H9 (cell line): ENCODE data around the gene IGFBP7. TPM values are rescaled to one million over a fixed set of nuclear protein-coding genes. Genes with fewer than 3 reads are reported as not detected.

Experiments used
- DNase-seq: peaks from one replicate; pipeline ENCODE4 v3.0.0-alpha.2; 2017
- H2AFZ ChIP-seq: one replicate; pipeline ENCODE4 v1.6.1; 2013; ENCODE audit warnings: mild to moderate bottlenecking, low read length, control low read depth, moderate library complexity
- H2AK5ac ChIP-seq: 2 replicates; pipeline ENCODE4 v1.6.1; 2013; ENCODE audit warnings: low read length, control low read depth, mixed read lengths; ENCODE audit not compliant: insufficient read length
- H2BK120ac ChIP-seq: one replicate; pipeline ENCODE4 v1.6.1; 2013; ENCODE audit warnings: low read depth, mild to moderate bottlenecking, low read length, control low read depth, inconsistent platforms; ENCODE audit not compliant: poor library complexity, severe bottlenecking
- H2BK12ac ChIP-seq: 2 replicates; pipeline ENCODE4 v1.6.1; 2013; ENCODE audit warnings: low read length, control low read depth, mixed read lengths, low read depth; ENCODE audit not compliant: insufficient read length
- H2BK15ac ChIP-seq: 2 replicates; pipeline ENCODE4 v1.6.1; 2013; ENCODE audit warnings: low read depth, low read length, control low read depth
- H2BK20ac ChIP-seq: one replicate; pipeline ENCODE4 v1.6.1; 2013; ENCODE audit warnings: low read depth, mild to moderate bottlenecking, low read length, control low read depth, inconsistent platforms; ENCODE audit not compliant: poor library complexity, severe bottlenecking
- H2BK5ac ChIP-seq: 2 replicates; pipeline ENCODE4 v1.6.1; 2013; ENCODE audit warnings: low read length, control low read depth, mixed read lengths; ENCODE audit not compliant: insufficient read length
- H3K14ac ChIP-seq: 2 replicates; pipeline ENCODE4 v1.6.1; 2013; ENCODE audit warnings: low read length, control low read depth; ENCODE audit not compliant: insufficient read depth
- H3K18ac ChIP-seq: 2 replicates; pipeline ENCODE4 v1.6.1; 2013; ENCODE audit warnings: low read depth, mild to moderate bottlenecking, mixed read lengths, low read length, control low read depth; ENCODE audit not compliant: insufficient read length
- H3K23ac ChIP-seq: 2 replicates; pipeline ENCODE4 v1.6.1; 2013; ENCODE audit warnings: low read length, control low read depth, mixed read lengths, low read depth; ENCODE audit not compliant: insufficient read length
- H3K23me2 ChIP-seq: 2 replicates; pipeline ENCODE4 v1.6.1; 2013; ENCODE audit warnings: low read depth, mild to moderate bottlenecking, mixed read lengths, low read length, control low read depth; ENCODE audit not compliant: insufficient read length, poor library complexity, severe bottlenecking
- H3K27ac ChIP-seq: 2 replicates; pipeline ENCODE4 v1.5.1; 2013; ENCODE audit warnings: low read length, control low read depth, mixed read lengths, low read depth; ENCODE audit not compliant: insufficient read length
- H3K27me3 ChIP-seq: 2 replicates; pipeline ENCODE4 v1.6.1; 2013; ENCODE audit warnings: low read length, control low read depth, inconsistent platforms; ENCODE audit not compliant: insufficient read depth
- H3K4ac ChIP-seq: 2 replicates; pipeline ENCODE4 v1.6.1; 2013; ENCODE audit warnings: low read depth, mild to moderate bottlenecking, control low read depth, inconsistent platforms, low read length, moderate library complexity
- H3K4me1 ChIP-seq: 2 replicates; pipeline ENCODE4 v1.6.1; 2013; ENCODE audit warnings: low read length, control low read depth, inconsistent platforms; ENCODE audit not compliant: insufficient read depth
- H3K4me2 ChIP-seq: 2 replicates; pipeline ENCODE4 v1.6.1; 2013; ENCODE audit warnings: low read length, control low read depth, mixed read lengths; ENCODE audit not compliant: insufficient read length, insufficient read depth
- H3K56ac ChIP-seq: 2 replicates; pipeline ENCODE4 v1.6.1; 2013; ENCODE audit warnings: low read depth, mild to moderate bottlenecking, mixed read lengths, low read length, control low read depth; ENCODE audit not compliant: insufficient read length
- H3K79me1 ChIP-seq: 2 replicates; pipeline ENCODE4 v1.6.1; 2013; ENCODE audit warnings: low read depth, mild to moderate bottlenecking, moderate library complexity, low read length, control low read depth, inconsistent platforms; ENCODE audit not compliant: insufficient read depth, poor library complexity, severe bottlenecking
- H3K79me2 ChIP-seq: 2 replicates; pipeline ENCODE4 v1.6.1; 2013; ENCODE audit warnings: low read length, control low read depth, inconsistent platforms; ENCODE audit not compliant: insufficient read depth
- H3K9ac ChIP-seq: 2 replicates; pipeline ENCODE4 v1.6.1; 2013; ENCODE audit warnings: low read length, control low read depth, mixed read lengths; ENCODE audit not compliant: insufficient read length; ENCODE audit errors: extremely low read depth
- H3K9me3 ChIP-seq: one replicate; pipeline ENCODE4 v1.6.1; 2013; ENCODE audit warnings: low read depth, low read length, inconsistent platforms; ENCODE audit not compliant: control insufficient read depth
- H3T11ph ChIP-seq: one replicate; pipeline ENCODE4 v1.6.1; 2013; ENCODE audit warnings: mild to moderate bottlenecking, low read length, control low read depth, inconsistent platforms
- H4K20me1 ChIP-seq: one replicate; pipeline ENCODE4 v1.6.1; 2013; ENCODE audit not compliant: control insufficient read depth, insufficient read length, insufficient read depth
- H4K5ac ChIP-seq: 2 replicates; pipeline ENCODE4 v1.6.1; 2013; ENCODE audit warnings: low read depth, mild to moderate bottlenecking, mixed read lengths, low read length, control low read depth; ENCODE audit not compliant: insufficient read length
- H4K8ac ChIP-seq: replicated peaks from 2 replicates; pipeline ENCODE4 v1.6.1; 2013; ENCODE audit warnings: low read length, control low read depth, mixed read lengths, low read depth; ENCODE audit not compliant: insufficient read length
- H4K91ac ChIP-seq: 2 replicates; pipeline ENCODE4 v1.6.1; 2013; ENCODE audit warnings: low read depth, mild to moderate bottlenecking, moderate library complexity, mixed read lengths, low read length, control low read depth; ENCODE audit not compliant: insufficient read length
- H3K27ac Mint-ChIP-seq, 3 experiments: 2 replicates in 2 of 3; 3 replicates in 1 of 3; pipeline ENCODE4 v1.8.0; 2020 to 2021; ENCODE audit warnings: mixed read lengths in 3 of 3, mild to moderate bottlenecking in 1 of 3, moderate library complexity in 1 of 3
- H3K27me3 Mint-ChIP-seq: 2 replicates; pipeline ENCODE4 v1.8.0; 2021; ENCODE audit warnings: low read depth, mild to moderate bottlenecking, moderate library complexity, mixed read lengths
- H3K36me3 Mint-ChIP-seq, 3 experiments: 2 replicates in 2 of 3; 3 replicates in 1 of 3; pipeline ENCODE4 v1.8.0; 2020 to 2021; ENCODE audit warnings: low read depth in 3 of 3, mixed read lengths in 3 of 3; ENCODE audit not compliant: insufficient read depth in 1 of 3
- H3K4me1 Mint-ChIP-seq, 2 experiments: 2 replicates each; pipeline ENCODE4 v1.8.0; 2020; ENCODE audit warnings: mixed read lengths in 2 of 2
- H3K4me3 Mint-ChIP-seq, 2 experiments: 2 replicates in 1 of 2; 3 replicates in 1 of 2; pipeline ENCODE4 v1.8.0; 2020 to 2021; ENCODE audit warnings: mild to moderate bottlenecking in 2 of 2, mixed read lengths in 2 of 2, moderate library complexity in 1 of 2
- H3K9me3 Mint-ChIP-seq, 2 experiments: 2 replicates in 1 of 2; 3 replicates in 1 of 2; pipeline ENCODE4 v1.8.0; 2020; ENCODE audit warnings: mild to moderate bottlenecking in 2 of 2, mixed read lengths in 2 of 2, moderate library complexity in 1 of 2
- CTCF ChIP-seq: fragments of 200-600 bp; sonication (generic); conservative IDR thresholded peaks from 3 replicates; pipeline ENCODE4 v1.8.0; 2021; ENCODE audit warnings: antibody characterized with exemption, mild to moderate bottlenecking
- WGBS: extraction: QIAGEN DNeasy Blood & Tissue Kit; methylation state at CpG from one replicate; pipeline ENCODE4 v1.1.7; 2013; ENCODE audit warnings: missing lambda C conversion rate, low lambda C conversion rate, mixed read lengths; ENCODE audit not compliant: insufficient read length; ENCODE audit errors: extremely low coverage; 5-methylcytosine and 5-hydroxymethylcytosine counted together
- total RNA-seq: library from RNA; stranded (reverse); gene quantifications from 2 replicates; pipeline ENCODE4 v1.2.1, GENCODE V29; 2021

IGFBP7 gene
- total RNA-seq, 1 experiment from 2014 or later = 0.37 TPM

- H3K4me3 Mint-ChIP-seq = no peak overlapping the region
- H3K23ac ChIP-seq = no peak overlapping the region
- H3T11ph ChIP-seq = no peak overlapping the region
- H3K4ac ChIP-seq = no peak overlapping the region
- no peak overlapping the region for H3K14ac ChIP-seq
- H3K27ac Mint-ChIP-seq = peak overlapping the region in 1 of 3 experiments; percentile 24; a peak in 2 of 7 replicates
- H2AFZ ChIP-seq = peak overlapping the region; percentile 11
- DNase-seq = no peak
- H3K27ac ChIP-seq = no peak overlapping the region
- no peak overlapping the region for H4K91ac ChIP-seq
- H2BK15ac ChIP-seq = no peak overlapping the region
- peaks cover 9% of the 10 kb centered on the region for H3K4me1 ChIP-seq
- no peak overlapping the region for H4K8ac ChIP-seq
- no peaks in the 10 kb centered on the region for H4K20me1 ChIP-seq
- H2BK120ac ChIP-seq = no peak overlapping the region
- no peak overlapping the region for H2BK12ac ChIP-seq
- no peaks in the 10 kb centered on the region; a peak in 1 of 5 replicates for H3K9me3 Mint-ChIP-seq
- H3K79me1 ChIP-seq = no peaks in the 10 kb centered on the region
- H4K5ac ChIP-seq = no peak overlapping the region
- no peak overlapping the region for H2AK5ac ChIP-seq
- peaks cover 29 to 38% of the 10 kb centered on the region in 2 experiments for H3K4me1 Mint-ChIP-seq
- no peak for TF ChIP-seq CTCF
- peaks cover 6% of the 10 kb centered on the region for H3K27me3 Mint-ChIP-seq
- no peaks in the 10 kb centered on the region for H3K79me2 ChIP-seq
- H2BK5ac ChIP-seq = no peak overlapping the region
- H3K4me2 ChIP-seq = no peak overlapping the region
- H3K9me3 ChIP-seq = no peaks in the 10 kb centered on the region
- no peak overlapping the region for H2BK20ac ChIP-seq
- no peak overlapping the region for H3K56ac ChIP-seq
- no peak overlapping the region for H3K9ac ChIP-seq
- whole genome bisulfite sequencing = no CpG with 5 or more reads among the region's 4 CpGs
- H3K18ac ChIP-seq = no peak overlapping the region
- H3K27me3 ChIP-seq = no peaks in the 10 kb centered on the region
- H3K23me2 ChIP-seq = no peaks in the 10 kb centered on the region
- H3K36me3 Mint-ChIP-seq = no peaks in the 10 kb centered on the region
These were observed 33.5 kb downstream of the IGFBP7 start for GRCh38 chr4:57076646-57077045.
